Measurements from ENCODE around the gene STK11. TPM values are rescaled to one million over a fixed set of nuclear protein-coding genes. Genes with fewer than 3 reads are reported as not detected.
A peak's percentile ranks its signal among the peaks of the same experiment; 100 is the strongest.

The STK11 gene
- polyA plus RNA-seq, 6 donors from 2014 or later, result 11.5 to 28.1 (median 15.7) TPM

DNA sequence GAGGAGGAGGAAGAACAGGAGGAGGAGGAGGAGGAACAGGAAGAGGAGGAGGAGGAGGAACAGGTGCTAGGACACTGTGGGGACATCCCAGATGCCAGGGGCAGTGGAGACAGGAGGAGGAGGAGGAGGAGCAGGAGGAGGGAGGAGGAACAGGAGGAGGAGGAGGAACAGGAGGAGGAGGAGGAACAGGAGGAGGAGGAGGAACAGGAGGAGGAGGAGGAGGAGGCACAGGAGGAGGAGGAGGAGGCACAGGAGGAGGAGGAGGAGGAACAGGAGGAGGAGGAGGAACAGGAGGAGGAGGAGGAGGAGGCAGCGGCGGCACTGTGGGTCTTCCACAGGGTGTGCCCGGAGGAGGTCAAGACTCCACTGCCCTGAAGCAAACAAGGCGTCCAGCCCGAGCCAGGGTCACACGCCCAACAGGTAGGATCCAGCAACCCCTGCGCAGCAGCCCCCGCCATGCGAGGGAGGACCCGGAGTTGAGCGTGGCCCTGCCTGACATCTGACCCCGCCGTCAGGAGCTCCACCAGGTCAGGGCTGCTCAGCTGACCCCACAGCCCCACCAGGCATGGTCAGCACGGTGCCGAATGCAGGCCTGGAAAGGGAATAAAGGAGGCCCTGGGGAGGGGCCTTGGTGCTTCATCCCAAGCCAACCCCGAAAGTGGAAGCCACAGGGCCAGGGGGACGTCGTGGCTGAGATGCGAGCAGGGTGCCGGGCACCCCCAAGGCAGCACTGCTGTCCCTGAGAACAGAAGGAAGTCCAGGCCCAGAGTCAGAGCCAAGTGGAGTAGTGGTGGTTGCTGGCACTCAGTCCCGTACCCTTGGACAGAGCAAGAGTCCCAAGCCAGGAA lies 40.7 kb upstream of the STK11 start:
- H3K36me3 Mint-ChIP-seq, result no peaks in the 10 kb centered on the region
- no peaks in the 10 kb centered on the region for H3K9me3 Mint-ChIP-seq
- H3K27ac Mint-ChIP-seq, result peak overlapping the region in 1 of 6 donors; percentile 61
- DNase-seq, result no peak
- H3K4me3 Mint-ChIP-seq, result no peak overlapping the region
- peaks cover 16 to 24% (median 22%) of the 10 kb centered on the region in 3 donors for H3K4me1 Mint-ChIP-seq
- no peak for ATAC-seq (ENCODE audit: low read depth in 2 of 2)
- H3K27me3 Mint-ChIP-seq, result no peaks in the 10 kb centered on the region

DNA sequence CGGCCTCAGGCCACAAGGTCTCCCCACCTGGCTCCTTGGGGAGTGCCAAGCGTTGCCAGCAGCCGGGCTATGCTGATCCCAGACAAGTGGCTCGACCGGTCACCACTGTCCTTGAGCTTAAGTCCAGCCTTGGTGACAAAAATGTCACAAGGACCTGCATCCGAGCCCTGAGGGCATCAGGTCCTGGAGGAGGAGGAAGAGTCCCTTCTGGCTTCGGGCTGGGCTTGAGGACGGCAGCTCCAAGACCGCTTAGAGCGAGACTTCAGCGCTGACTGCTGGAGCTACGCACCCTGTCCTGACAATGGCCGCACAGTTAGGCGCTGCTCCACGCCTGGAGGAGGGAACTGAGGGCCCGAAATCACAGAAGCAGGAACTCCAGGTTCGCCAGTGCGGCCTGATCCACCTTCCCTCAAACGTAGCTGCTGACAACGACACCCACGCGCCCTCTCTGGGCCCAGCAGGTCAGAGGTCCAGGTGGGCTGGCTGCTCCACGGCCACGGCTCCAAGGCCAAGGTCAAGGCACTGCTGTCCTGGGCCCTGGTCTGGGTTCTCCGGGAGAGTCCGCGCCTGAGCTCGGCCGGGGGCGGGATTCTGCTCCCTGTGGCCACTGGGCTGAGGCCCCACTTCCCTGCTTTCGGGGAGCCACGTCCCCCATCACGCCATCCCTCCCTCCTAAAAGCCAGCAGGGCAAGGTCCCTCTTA lies 38.6 kb upstream of the STK11 start:
- Mint-ChIP-seq H3K4me1 (peaks cover 27 to 37% (median 34%) of the 10 kb centered on the region in 3 donors), H3K27me3 (no peaks in the 10 kb centered on the region), H3K36me3 (peaks cover 0 to 8% of the 10 kb centered on the region in 2 donors), H3K27ac (peak overlapping the region in 1 of 6 donors; percentile 32), H3K4me3 (peak overlapping the region in 1 of 8 donors; percentile 30), H3K9me3 (no peaks in the 10 kb centered on the region)
- DNase-seq (no peak), ATAC-seq (ENCODE audit: low read depth in 2 of 2) (no peak)

DNA sequence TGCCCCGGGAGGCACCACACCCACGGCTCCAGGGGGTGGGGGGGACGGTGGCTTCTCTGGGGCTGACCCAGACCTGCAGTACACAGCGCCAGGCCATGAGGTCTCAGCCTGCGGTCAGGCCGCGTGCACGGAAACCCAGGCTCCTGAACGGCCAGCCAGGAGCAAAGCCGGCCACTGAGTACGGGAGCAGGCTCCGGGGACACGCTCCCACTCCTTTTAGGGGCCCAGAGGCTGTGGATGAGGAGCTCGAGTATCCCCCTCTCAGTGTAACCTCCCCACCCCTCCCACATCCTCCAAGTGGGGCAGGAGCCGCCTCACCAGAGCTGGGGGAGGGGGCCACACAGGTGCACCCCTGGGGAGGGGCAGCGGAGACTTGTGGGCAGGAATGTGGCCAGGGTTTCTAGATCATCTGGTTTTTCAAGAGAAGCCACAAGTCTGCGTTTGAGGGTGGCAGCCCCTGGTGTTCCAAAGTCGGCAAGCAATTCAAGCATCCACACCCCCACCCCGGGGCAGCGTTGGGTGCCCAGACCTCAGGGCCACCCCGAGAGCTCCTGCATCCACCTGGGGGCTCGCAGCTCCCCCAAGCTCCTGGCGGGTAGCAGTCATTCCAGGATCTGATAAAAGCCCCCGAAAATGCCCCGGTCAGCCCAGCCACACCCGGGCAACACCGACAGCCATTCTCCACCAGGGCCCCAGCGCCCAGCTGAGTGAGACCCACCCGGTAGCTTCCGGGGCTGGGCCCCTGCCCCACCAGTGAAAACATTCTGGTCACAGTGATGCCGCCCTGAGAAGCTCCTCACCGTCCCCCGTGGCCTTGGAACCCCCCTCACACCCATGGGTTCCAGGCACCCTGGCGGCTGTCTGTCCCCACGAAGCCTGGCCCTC lies 37.6 kb upstream of the STK11 start:
- Mint-ChIP-seq H3K27ac (no peak overlapping the region), H3K4me1 (peaks cover 25 to 40% (median 38%) of the 10 kb centered on the region in 3 donors), H3K27me3 (no peaks in the 10 kb centered on the region), H3K4me3 (peak overlapping the region in 1 of 8 donors; percentile 33), H3K36me3 (peaks cover 0 to 8% of the 10 kb centered on the region in 2 donors), H3K9me3 (no peaks in the 10 kb centered on the region)
- DNase-seq (no peak), ATAC-seq (ENCODE audit: low read depth in 2 of 2) (no peak)

DNA sequence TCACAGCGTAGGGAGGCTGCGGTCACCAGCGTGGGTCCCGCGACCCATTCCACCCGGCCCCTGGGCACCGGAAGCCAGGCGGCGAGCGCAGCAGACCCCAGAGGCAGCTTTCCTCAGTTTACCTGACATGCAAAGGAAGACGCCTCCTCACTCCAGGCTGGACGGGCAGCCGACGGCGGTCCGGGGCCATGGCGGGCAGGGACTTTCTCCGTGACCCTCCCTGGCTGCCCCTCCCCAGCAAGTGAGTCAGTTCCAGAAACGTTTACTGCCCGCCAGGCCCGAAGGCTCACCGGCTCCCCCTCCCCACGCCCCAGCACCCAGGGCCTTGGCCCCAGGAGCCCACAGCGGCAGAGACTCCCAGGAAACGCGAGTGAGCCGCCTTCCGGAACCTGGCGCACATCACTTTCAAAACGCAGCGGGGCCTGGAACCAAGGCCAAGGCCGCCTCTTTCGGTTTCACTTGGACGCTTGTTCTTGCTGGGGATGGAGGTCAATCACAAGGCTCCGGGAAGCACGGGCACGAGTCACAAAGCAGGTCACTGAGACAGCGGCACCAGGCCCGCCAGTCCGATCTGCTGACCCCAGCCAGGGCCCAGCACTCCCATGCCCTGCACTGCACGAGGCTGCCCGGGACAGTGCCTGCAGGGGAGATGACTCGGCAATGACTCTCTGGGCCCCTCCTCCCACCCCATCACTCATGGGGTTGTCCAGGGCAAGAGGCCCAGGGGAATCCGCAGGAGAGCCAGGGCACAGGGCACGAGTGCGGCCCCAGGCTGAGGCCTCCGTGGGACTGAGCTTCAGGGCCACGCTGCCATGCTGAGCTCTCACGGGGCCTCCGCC lies 36.8 kb upstream of the STK11 start:
- DNase-seq, result no peak
- Mint-ChIP-seq H3K27ac (no peak overlapping the region), H3K4me1 (peaks cover 26 to 36% (median 36%) of the 10 kb centered on the region in 3 donors), H3K9me3 (no peaks in the 10 kb centered on the region), H3K27me3 (no peaks in the 10 kb centered on the region), H3K4me3 (peak overlapping the region in 1 of 8 donors; percentile 33), H3K36me3 (peaks cover 0 to 8% of the 10 kb centered on the region in 2 donors)
- ATAC-seq (ENCODE audit: low read depth in 2 of 2), result no peak

DNA sequence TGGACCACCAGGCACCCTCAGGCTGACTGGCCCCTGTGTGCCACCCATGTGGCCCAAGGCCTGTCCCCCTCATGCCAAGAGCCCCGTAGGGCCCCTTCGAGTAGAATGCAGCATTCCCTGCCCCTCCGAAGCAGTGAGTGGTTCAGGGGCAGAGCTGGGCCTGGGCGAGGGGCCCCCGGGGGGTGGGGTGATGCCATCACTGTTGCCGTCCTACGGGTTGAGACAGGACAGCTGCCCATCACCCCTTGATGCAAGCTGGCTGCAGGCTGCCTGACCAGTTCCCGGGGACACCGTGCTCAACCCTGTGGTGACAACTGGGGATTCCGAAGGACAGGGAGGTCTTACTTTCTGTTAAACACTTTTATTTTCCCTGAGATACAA lies 36.2 kb upstream of the STK11 start:
- ATAC-seq (ENCODE audit: low read depth in 2 of 2) (no peak), DNase-seq (no peak)
- peaks cover 27 to 38% (median 38%) of the 10 kb centered on the region in 3 donors for H3K4me1 Mint-ChIP-seq
- H3K36me3 Mint-ChIP-seq, result peaks cover 0 to 8% of the 10 kb centered on the region in 2 donors
- H3K27ac Mint-ChIP-seq, result peak overlapping the region in 2 of 6 donors; percentile 24 to 32
- no peaks in the 10 kb centered on the region for H3K9me3 Mint-ChIP-seq
- H3K27me3 Mint-ChIP-seq, result no peaks in the 10 kb centered on the region
- H3K4me3 Mint-ChIP-seq, result peak overlapping the region in 2 of 8 donors; percentile 46 to 81

DNA sequence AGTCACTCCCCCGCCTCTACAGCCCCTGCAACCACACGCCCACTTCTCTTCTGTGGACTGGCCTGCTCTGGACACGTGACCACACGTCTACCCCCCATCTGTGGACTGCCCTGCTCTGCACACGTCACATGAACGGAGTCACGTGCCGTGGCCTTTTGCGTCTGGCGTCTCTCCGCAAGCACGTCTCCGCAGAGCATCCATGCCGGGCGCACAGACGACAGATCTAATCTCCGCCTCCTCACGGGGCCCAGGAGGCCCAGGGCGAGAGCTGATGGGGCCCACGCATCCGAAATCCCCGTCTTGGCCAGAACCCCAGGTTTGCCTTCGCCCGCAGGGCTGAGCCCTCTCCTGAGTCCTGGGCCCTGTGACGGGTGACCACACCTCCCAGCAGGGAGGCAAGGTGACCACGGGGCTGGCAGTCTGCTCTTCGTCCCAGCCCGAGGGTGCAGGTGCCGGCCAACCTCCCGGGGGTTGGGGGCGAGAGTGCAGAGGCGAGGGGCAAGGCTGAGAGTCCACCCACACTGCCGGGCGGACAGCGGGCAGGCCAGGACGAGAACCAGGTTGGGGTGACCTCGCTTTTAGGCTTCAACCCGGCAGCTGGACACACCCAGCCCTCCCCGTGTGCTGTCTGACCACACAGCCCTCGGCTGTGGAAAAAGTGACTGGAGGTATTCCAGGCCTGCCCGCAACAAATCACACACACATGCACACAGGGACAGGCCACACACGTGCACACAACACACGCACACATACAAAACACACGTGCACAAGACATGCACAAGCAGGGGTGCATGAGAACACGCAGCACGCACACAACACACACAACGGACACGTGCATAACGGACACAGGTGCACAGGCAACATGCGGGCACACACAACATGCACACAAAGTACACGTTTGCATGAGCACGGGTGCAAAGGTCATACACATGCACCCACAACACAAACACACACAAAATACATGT lies 35.4 kb upstream of the STK11 start:
- no peak for DNase-seq
- H3K4me3 Mint-ChIP-seq, result peak overlapping the region in 5 of 8 donors; percentile 4 to 81 (median 46)
- peaks cover 26 to 39% (median 38%) of the 10 kb centered on the region in 3 donors for H3K4me1 Mint-ChIP-seq
- peaks cover 0 to 8% of the 10 kb centered on the region in 2 donors for H3K36me3 Mint-ChIP-seq
- no peaks in the 10 kb centered on the region for H3K27me3 Mint-ChIP-seq
- no peak for ATAC-seq (ENCODE audit: low read depth in 2 of 2)
- peak overlapping the region in 2 of 6 donors; percentile 32 to 44 for H3K27ac Mint-ChIP-seq
- no peaks in the 10 kb centered on the region for H3K9me3 Mint-ChIP-seq

DNA sequence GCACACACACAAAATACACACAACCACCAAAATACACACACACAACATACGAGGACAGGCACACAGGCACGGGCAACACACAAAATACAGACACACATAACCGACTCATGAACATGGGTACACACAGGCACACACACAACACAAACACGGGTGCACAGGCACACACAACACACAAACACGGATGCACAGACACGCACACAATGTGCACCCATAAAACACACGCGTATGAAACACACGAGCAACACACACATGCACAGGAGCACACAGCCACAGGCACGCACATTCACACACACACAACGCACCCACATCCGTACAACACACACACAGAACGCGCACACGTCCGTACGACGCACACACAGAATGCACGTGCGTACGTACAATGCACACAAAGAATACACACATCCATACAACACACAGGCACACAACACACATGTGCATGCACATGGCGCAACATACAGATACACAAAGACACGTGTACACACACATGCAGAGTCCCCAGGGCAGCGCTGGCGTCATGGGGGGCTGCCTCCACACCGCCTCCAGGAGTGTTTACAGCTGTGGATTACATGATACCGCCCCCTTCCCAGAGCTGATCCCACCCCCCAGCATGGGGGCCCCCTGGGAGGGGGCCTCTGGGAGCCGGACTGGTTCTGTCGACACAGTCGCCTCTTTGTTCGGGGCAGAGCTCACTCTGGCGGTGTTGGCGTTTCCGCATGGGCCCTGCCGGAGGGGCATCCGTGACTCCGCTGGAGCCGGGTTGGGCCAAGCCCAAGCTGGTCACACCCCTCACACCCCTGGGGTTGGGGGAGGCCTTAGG lies 34.4 kb upstream of the STK11 start:
- H3K27me3 Mint-ChIP-seq, result no peaks in the 10 kb centered on the region
- peak overlapping the region in 2 of 6 donors; percentile 5 to 94 for H3K27ac Mint-ChIP-seq
- peaks cover 26 to 36% (median 36%) of the 10 kb centered on the region in 3 donors for H3K4me1 Mint-ChIP-seq

DNA sequence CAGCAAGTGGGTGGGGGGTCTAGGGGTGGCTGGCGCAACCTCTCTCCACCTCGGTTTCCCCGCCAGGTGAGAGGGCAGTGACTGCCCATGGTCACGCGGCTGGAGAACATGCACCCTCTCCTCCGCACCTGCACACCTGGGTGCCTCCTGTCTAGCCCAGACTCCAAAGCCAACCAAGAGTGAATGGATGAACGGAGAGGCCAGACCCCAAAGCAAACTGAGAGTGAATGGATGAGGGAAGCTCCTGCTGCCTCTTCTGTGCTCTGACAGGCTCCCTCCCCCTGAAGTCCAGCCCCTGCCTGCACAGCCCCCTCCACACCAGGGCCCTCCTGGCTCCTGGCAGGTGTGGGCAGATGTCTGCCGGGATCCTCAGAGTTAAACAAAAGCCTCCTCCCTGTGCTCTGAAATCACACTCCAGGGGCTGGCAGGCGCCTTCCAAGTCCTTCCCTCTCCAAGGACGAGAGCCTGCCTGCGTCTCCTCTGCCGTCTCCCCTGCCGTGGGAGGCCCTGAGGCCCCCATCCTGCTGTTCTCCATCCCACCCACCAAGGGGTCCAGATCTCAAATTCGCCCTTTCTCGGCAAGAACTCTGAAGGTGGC lies 33.7 kb upstream of the STK11 start:
- Mint-ChIP-seq H3K4me3 (peak overlapping the region; percentile 39 to 95 (median 88)), H3K27me3 (no peaks in the 10 kb centered on the region), H3K4me1 (peaks cover 22 to 36% (median 31%) of the 10 kb centered on the region in 3 donors), H3K36me3 (peaks cover 0 to 8% of the 10 kb centered on the region in 2 donors), H3K27ac (peak overlapping the region in 1 of 6 donors; percentile 95), H3K9me3 (no peaks in the 10 kb centered on the region)
- DNase-seq (no peak), ATAC-seq (ENCODE audit: low read depth in 2 of 2) (no peak)

More for the DNA sequence above, 34.4 kb upstream of the STK11 start:
- DNase-seq, result no peak
- H3K36me3 Mint-ChIP-seq, result peaks cover 0 to 8% of the 10 kb centered on the region in 2 donors
- H3K9me3 Mint-ChIP-seq, result no peaks in the 10 kb centered on the region
- peak overlapping the region in 7 of 8 donors; percentile 4 to 95 (median 56) for H3K4me3 Mint-ChIP-seq
- no peak for ATAC-seq (ENCODE audit: low read depth in 2 of 2)

DNA sequence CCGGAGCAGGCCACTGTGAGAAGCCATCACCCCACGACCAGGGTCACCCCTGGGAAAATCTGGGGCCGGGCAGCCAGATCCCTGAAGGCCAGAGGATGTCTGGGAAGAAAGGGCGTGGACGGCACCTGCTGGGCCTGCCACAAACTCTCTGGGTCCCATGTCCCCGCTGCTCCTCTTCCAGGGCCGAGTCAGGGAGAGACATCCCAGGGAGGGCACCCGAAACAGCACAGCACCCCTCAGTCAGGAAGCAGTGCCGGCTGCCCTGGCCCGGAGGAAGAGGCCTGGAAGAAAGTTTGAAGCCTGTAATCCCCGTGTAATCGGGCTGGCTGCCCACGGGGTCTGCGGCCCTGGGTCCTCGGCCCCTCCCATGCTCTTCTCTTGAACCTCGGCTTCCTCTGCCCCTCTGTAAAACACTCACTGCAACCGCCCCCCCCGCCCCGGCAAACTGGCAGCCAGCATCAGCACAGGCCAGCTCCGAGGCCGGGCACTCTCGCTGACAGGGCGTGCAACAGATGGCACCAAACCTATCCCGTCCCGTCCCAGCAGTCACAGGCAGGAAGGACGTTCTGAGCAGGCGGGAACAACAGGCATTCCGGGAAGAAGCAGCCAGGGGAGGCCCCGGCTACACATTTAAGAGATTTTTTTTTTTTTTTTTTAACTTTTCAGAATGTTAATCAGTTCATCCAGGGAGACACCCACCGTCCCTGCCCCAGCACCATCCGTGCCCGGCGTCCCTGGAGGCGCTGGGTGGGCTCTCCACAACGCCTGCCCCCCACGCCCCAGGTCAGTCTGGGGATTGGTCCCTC lies 33.0 kb upstream of the STK11 start:
- H3K4me3 Mint-ChIP-seq, result peak overlapping the region; percentile 80 to 95 (median 90)
- no peak for DNase-seq
- peaks cover 22 to 36% (median 31%) of the 10 kb centered on the region in 3 donors for H3K4me1 Mint-ChIP-seq
- no peaks in the 10 kb centered on the region for H3K9me3 Mint-ChIP-seq
- peaks cover 0 to 8% of the 10 kb centered on the region in 2 donors for H3K36me3 Mint-ChIP-seq
- peak overlapping the region in 5 of 6 donors; percentile 11 to 97 (median 84) for H3K27ac Mint-ChIP-seq
- ATAC-seq (ENCODE audit: low read depth in 2 of 2), result no peak
- no peaks in the 10 kb centered on the region for H3K27me3 Mint-ChIP-seq
